Measurements from ENCODE around the gene CCDC117. TPM values are rescaled to one million over a fixed set of nuclear protein-coding genes. Genes with fewer than 3 reads are reported as not detected.
A peak's percentile ranks its signal among the peaks of the same experiment; 100 is the strongest.

Gene CCDC117
- total RNA-seq, 1 experiment from 2014 or later: 7.1 TPM

DNA sequence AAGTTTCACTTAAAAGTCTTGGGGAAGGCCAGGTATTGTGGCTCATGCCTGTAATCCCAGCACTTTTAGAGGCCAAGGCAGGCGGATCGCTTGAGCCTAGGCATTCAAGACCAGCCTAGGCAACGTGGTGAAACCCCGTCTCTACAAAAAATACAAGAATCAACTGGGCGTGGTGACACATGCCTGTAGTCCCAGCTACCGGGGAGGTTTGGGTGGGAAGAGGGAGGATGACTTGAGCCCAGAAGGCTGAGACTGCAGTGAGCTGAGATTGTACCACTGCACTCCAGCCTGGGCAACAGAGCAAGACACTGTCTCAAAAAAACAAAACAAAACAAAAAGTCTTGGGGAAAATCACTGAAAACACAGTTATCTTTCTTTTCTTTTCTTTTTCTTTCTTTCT lies 43.2 kb downstream of the CCDC117 start:
- Histone ChIP-seq H3K27ac (ENCODE audit: low read length) (no peak overlapping the region), H3K9ac (ENCODE audit: low read length) (no peak overlapping the region), H3K27me3 (ENCODE audit: low read length) (no peaks in the 10 kb centered on the region), H3K79me2 (ENCODE audit: low read length) (no peaks in the 10 kb centered on the region), H2AFZ (ENCODE audit: low read length) (no peak overlapping the region), H3K9me2 (replicated peaks; ENCODE audit: low read length) (no peaks in the 10 kb centered on the region), H3K9me3 (ENCODE audit: low read length) (no peaks in the 10 kb centered on the region), H3K4me2 (ENCODE audit: low read length) (no peak overlapping the region), H3F3A (ENCODE audit: low read length, unreplicated experiment) (no peaks in the 10 kb centered on the region), H3K36me3 (ENCODE audit: low read depth, low read length) (no peaks in the 10 kb centered on the region), H3K4me3 (ENCODE audit: low read length) (no peak overlapping the region), H4K20me1 (ENCODE audit: low read length) (no peaks in the 10 kb centered on the region), H3K4me1 (ENCODE audit: insufficient read depth, low read length) (peaks cover 19% of the 10 kb centered on the region)
- TF ChIP-seq EZH2 (IDR thresholded peaks at IDR 0.05; ENCODE audit: low read length, unreplicated experiment) (no peak), EZH2phosphoT487 (IDR thresholded peaks at IDR 0.05; ENCODE audit: borderline replicate concordance, low read length) (no peak), CTCF (conservative IDR thresholded peaks at IDR 0.05; ENCODE audit: low read depth, low read length) (no peak)
- POLR2A ChIA-PET (ENCODE audit: unreplicated experiment): no interaction called here
- ATAC-seq: no peak
- BruUV-seq (replicated peaks): no TSS peak
- intact Hi-C loops (cut with micrococcal nuclease): no loop called here
- CTCF ChIA-PET: no interaction called here
- no peak for DNase-seq

DNA sequence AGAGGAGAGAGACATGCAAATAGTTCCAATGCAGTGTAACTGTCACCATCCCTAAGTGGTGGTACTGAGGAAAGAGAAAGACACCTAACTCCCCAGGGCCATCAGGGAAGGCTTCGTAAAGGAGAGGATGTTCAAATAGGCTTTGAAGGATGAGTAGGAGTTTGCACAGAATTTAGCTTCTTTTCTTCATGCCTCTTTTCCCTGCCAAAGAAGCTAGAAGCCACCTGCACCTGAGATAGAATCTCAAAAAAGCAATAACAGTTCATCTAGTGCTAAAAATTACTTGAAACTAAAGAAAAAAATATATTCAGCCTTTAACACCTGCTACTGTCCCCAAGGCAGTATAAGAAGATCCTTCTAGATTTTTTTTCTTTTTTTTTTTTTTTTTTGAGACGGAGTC lies 44.6 kb downstream of the CCDC117 start:
- Histone ChIP-seq H3K9ac (ENCODE audit: low read length) (no peak overlapping the region), H3K9me2 (replicated peaks; ENCODE audit: low read length) (no peaks in the 10 kb centered on the region), H3K4me2 (ENCODE audit: low read length) (no peak overlapping the region), H3K27ac (ENCODE audit: low read length) (no peak overlapping the region), H4K20me1 (ENCODE audit: low read length) (no peaks in the 10 kb centered on the region), H3K9me3 (ENCODE audit: low read length) (no peaks in the 10 kb centered on the region), H2AFZ (ENCODE audit: low read length) (no peak overlapping the region), H3K36me3 (ENCODE audit: low read depth, low read length) (no peaks in the 10 kb centered on the region), H3K79me2 (ENCODE audit: low read length) (no peaks in the 10 kb centered on the region), H3F3A (ENCODE audit: low read length, unreplicated experiment) (no peaks in the 10 kb centered on the region), H3K4me1 (ENCODE audit: insufficient read depth, low read length) (peaks cover 19% of the 10 kb centered on the region), H3K4me3 (ENCODE audit: low read length) (no peak overlapping the region), H3K27me3 (ENCODE audit: low read length) (no peaks in the 10 kb centered on the region)
- no peak for DNase-seq
- no peak for ATAC-seq
- intact Hi-C loops (cut with micrococcal nuclease): no loop called here
- TF ChIP-seq CTCF (conservative IDR thresholded peaks at IDR 0.05; ENCODE audit: low read depth, low read length) (no peak), EZH2phosphoT487 (IDR thresholded peaks at IDR 0.05; ENCODE audit: borderline replicate concordance, low read length) (no peak), EZH2 (IDR thresholded peaks at IDR 0.05; ENCODE audit: low read length, unreplicated experiment) (no peak)
- BruUV-seq (replicated peaks): no TSS peak
- ChIA-PET POLR2A (ENCODE audit: unreplicated experiment) (no interaction called here), CTCF (no interaction called here)

- intact Hi-C loops (cut with micrococcal nuclease): no loop called here
- H3K4me2 ChIP-seq (ENCODE audit: low read length): peak overlapping the region; percentile 28; the same call in 1 of the 2 replicates
- no peaks in the 10 kb centered on the region for H3K9me3 ChIP-seq (ENCODE audit: low read length)
- ATAC-seq (no peak), DNase-seq (peak; percentile 19)
- TF ChIP-seq CTCF (conservative IDR thresholded peaks at IDR 0.05; ENCODE audit: low read depth, low read length) (no peak), EZH2 (IDR thresholded peaks at IDR 0.05; ENCODE audit: low read length, unreplicated experiment) (no peak), EZH2phosphoT487 (IDR thresholded peaks at IDR 0.05; ENCODE audit: borderline replicate concordance, low read length) (no peak)
- no peak overlapping the region for H3K4me3 ChIP-seq (ENCODE audit: low read length)
- H3F3A ChIP-seq (ENCODE audit: low read length, unreplicated experiment): no peaks in the 10 kb centered on the region
- CTCF ChIA-PET: no interaction called here
- H3K4me1 ChIP-seq (ENCODE audit: insufficient read depth, low read length): peaks cover 19% of the 10 kb centered on the region
- H3K9me2 ChIP-seq (replicated peaks; ENCODE audit: low read length): no peaks in the 10 kb centered on the region
- no peaks in the 10 kb centered on the region for H4K20me1 ChIP-seq (ENCODE audit: low read length)
- H2AFZ ChIP-seq (ENCODE audit: low read length): no peak overlapping the region
- no peaks in the 10 kb centered on the region for H3K27me3 ChIP-seq (ENCODE audit: low read length)
- H3K79me2 ChIP-seq (ENCODE audit: low read length): no peaks in the 10 kb centered on the region
- POLR2A ChIA-PET (ENCODE audit: unreplicated experiment): interaction anchor here (0.5 to 0.6 kb wide), 2 partner anchors 37 to 158 kb away, joined by 3 to 5 read pairs; no protein-coding TSS in a partner anchor
- H3K36me3 ChIP-seq (ENCODE audit: low read depth, low read length): no peaks in the 10 kb centered on the region
- H3K27ac ChIP-seq (ENCODE audit: low read length): peak overlapping the region; percentile 26
- BruUV-seq (replicated peaks): no TSS peak
- no peak overlapping the region for H3K9ac ChIP-seq (ENCODE audit: low read length)
Measured at GRCh38 chr22:28817919-28818859, 45.7 kb downstream of the CCDC117 start.

Measured in PC-3 (cell line).